ENCODE results near the gene ENOX1.

Gene ENOX1

GRCh38 chr13:43608400-43609137, 178.2 kb downstream of the ENOX1 start:
- DNase-seq (ENCODE audit: low read depth), result no peak

- DNase-seq (ENCODE audit: low read depth), result no peak
These were observed 189.2 kb downstream of the ENOX1 start for GRCh38 chr13:43597599-43597945.

GRCh38 chr13:43596924-43597598, 189.7 kb downstream of the ENOX1 start:
- DNase-seq (ENCODE audit: low read depth), result no peak

- DNase-seq (ENCODE audit: low read depth), result no peak
These were observed 190.8 kb downstream of the ENOX1 start for GRCh38 chr13:43596006-43596405.

GRCh38 chr13:43587376-43587775, 199.4 kb downstream of the ENOX1 start:
- DNase-seq (ENCODE audit: low read depth), result no peak

- no peak for DNase-seq (ENCODE audit: low read depth)
These were observed 202.0 kb downstream of the ENOX1 start for GRCh38 chr13:43584751-43585150.

- DNase-seq (ENCODE audit: low read depth), result peak; percentile 51
These were observed 203.5 kb downstream of the ENOX1 start for GRCh38 chr13:43583321-43583720.

GRCh38 chr13:43580280-43580679, 206.5 kb downstream of the ENOX1 start:
- no peak for DNase-seq (ENCODE audit: low read depth)

GRCh38 chr13:43579321-43579720, 207.5 kb downstream of the ENOX1 start:
- no peak for DNase-seq (ENCODE audit: low read depth)

- no peak for DNase-seq (ENCODE audit: low read depth)
These were observed 212.2 kb downstream of the ENOX1 start for GRCh38 chr13:43574605-43575004.

GRCh38 chr13:43573802-43574514, 212.8 kb downstream of the ENOX1 start:
- DNase-seq (ENCODE audit: low read depth), result peak; percentile 26

GRCh38 chr13:43573361-43573740, 213.4 kb downstream of the ENOX1 start:
- DNase-seq (ENCODE audit: low read depth), result peak; percentile 66

- peak; percentile 90 for DNase-seq (ENCODE audit: low read depth)
These were observed 214.0 kb downstream of the ENOX1 start for GRCh38 chr13:43572656-43573360.

- no peak for DNase-seq (ENCODE audit: low read depth)
These were observed 217.1 kb downstream of the ENOX1 start for GRCh38 chr13:43569658-43570057.

GRCh38 chr13:43567608-43568007, 219.2 kb downstream of the ENOX1 start:
- peak; percentile 78 for DNase-seq (ENCODE audit: low read depth)

GRCh38 chr13:43564952-43565351, 221.8 kb downstream of the ENOX1 start:
- no peak for DNase-seq (ENCODE audit: low read depth)

- DNase-seq (ENCODE audit: low read depth), result no peak
These were observed 225.7 kb downstream of the ENOX1 start for GRCh38 chr13:43561081-43561480.

GRCh38 chr13:43558939-43559338, 227.8 kb downstream of the ENOX1 start:
- DNase-seq (ENCODE audit: low read depth), result no peak

GRCh38 chr13:43558326-43558725, 228.4 kb downstream of the ENOX1 start:
- DNase-seq (ENCODE audit: low read depth), result no peak

- no peak for DNase-seq (ENCODE audit: low read depth)
These were observed 231.1 kb downstream of the ENOX1 start for GRCh38 chr13:43555667-43556066.

GRCh38 chr13:43551897-43552456, 234.8 kb downstream of the ENOX1 start:
- DNase-seq (ENCODE audit: low read depth), result no peak

- DNase-seq (ENCODE audit: low read depth), result no peak
These were observed 240.0 kb downstream of the ENOX1 start for GRCh38 chr13:43546816-43547215.
